GM19238 (cell line): ENCODE data around the gene CECR2.

Source experiments
- DNase-seq: peaks from one replicate; pipeline ENCODE4 v3.0.0; 2011; ENCODE audit warnings: low spot score; ENCODE audit not compliant: insufficient read length

The CECR2 gene

GRCh38 chr22:17566776-17567175 is 197.5 kb downstream of the CECR2 start:
- DNase-seq, result no peak

DNA sequence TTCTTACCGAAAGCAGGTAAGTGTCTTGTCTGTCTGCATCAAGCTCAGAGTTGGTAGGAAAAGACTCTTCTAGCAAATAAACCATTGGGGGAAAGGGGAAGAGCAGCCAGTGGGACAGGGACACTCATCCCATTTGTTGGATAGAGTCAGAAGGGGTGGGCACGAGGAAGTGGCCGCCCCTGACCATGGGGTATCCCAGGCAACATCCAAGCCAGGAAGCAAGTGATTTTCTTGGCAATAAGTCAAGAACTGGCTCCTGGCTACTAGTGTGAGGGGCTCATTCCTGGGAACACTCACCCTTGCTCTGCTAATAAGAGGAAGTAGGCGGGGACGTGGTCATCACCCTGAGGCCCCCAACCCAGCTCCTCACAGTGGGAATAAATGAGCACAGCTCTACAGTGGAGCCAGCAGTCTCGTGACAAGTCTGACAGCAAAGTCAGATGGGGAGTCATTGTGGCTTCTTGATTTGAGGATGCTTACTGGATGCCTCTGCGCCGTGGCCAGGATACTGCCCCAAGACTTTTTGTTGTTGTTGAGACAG is 200.8 kb downstream of the CECR2 start:
- DNase-seq, result no peak

- DNase-seq, result no peak
These were observed 201.8 kb downstream of the CECR2 start for GRCh38 chr22:17570851-17571631.

DNA sequence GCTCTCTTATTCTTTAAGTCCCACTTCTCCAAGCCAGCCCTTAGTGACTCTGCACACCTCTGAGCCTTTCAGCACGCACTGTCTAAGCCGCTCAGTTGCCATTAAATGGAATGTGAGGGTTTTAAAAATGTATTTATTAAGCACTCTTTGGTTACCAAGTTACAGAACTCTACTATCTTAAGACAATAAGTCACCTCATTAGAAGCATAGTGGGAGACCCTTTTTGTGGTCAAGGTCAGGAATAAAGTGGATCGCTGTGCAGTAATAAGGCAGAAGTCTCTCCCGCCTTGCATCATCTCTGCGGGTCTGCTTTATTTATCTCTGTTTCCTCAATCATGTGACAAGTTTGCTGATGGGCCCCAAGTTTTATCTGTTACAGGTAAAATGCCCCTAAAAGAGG is 205.9 kb downstream of the CECR2 start:
- no peak for DNase-seq

GRCh38 chr22:17575681-17576080 is 206.4 kb downstream of the CECR2 start:
- DNase-seq, result no peak

- DNase-seq, result no peak
These were observed 207.2 kb downstream of the CECR2 start for GRCh38 chr22:17576470-17576869.

- DNase-seq, result no peak
These were observed 209.0 kb downstream of the CECR2 start for GRCh38 chr22:17578136-17578754.

DNA sequence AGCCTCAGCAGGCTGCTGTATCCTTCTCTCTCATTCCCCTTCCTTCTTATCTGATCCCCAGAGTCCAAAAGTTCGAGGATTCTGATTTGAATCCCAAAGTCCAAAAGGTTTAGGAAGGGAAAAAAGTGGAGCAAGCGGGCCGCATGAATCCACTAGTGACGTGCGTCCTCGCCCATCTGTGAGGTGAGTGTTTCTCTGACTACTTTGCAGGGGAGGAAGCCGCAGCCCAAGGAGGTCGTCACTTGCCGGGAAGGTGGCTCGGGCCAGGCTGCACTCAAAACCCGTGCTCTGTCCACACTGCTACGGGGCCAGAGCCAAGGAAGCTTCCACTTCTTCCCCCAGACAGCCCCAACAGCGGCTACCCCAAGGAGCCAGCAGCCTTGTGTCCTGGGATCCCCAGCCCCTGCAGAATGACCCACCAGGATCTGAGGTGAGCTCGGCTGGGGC is 210.3 kb downstream of the CECR2 start:
- no peak for DNase-seq

DNA sequence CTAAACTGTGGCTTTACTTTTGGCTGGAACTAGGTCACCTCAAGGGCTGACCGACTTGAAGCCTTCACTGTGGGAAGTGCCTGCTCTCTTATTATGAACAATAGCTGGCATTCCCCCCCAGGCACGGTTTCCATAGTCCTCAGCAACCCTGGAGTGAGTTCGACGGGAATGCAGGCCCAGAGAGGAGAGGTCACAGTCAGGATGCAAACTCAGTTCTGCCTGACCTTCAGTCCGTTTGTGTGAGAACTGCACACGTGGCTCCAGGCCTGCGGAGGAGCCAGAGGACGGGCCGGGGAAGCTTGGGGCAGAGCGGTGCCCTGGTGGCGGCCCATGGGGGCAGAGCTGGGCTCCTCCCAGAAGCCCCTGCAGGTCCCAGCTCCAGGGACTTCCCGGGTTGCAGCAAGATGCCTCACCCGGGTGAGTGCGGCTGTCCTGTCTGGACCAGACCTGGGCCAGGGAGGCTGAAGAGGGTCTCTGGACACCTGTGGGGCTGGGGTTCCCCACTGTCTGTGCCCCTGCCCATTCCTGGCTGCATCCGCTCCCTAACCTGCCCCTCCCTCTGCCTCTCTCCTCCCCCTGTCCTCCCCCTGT is 211.3 kb downstream of the CECR2 start:
- DNase-seq, result no peak

DNA sequence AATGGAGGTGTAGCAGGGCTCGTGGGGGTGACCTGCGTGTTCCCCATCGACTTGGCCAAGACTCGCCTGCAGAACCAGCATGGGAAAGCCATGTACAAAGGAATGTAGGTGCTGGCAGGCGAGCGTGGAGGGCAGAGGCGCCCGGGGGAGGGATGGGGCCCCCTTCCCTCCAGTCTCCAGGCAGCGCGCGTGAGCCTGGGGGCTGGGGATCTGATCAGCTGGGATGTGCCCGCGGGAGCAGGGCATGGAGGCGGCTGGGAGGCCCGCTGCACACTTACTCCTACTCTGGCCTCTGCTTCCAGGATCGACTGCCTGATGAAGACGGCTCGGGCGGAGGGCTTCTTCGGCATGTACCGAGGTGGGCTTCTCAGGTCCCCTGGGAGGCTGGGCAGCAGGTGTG is 211.8 kb downstream of the CECR2 start:
- DNase-seq, result no peak

GRCh38 chr22:17581631-17582030 is 212.4 kb downstream of the CECR2 start:
- no peak for DNase-seq

DNA sequence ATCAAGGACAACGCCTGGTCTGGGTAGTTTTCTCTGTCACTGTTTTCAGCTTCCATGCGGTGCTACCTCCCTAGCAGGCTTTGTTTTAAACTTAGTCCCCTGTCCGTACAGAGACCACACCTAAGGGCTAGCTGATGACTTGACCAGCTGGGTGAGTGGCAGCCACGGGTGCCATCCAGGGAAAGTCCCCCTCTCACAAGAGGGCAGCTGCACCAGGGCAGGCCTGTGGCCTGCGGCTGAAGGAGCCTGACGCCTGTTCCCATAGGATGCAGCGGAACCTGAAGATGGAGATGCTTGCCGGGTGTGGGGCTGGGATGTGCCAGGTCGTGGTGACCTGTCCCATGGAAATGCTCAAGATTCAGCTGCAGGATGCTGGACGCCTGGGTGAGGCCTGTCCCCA is 213.9 kb downstream of the CECR2 start:
- no peak for DNase-seq

DNA sequence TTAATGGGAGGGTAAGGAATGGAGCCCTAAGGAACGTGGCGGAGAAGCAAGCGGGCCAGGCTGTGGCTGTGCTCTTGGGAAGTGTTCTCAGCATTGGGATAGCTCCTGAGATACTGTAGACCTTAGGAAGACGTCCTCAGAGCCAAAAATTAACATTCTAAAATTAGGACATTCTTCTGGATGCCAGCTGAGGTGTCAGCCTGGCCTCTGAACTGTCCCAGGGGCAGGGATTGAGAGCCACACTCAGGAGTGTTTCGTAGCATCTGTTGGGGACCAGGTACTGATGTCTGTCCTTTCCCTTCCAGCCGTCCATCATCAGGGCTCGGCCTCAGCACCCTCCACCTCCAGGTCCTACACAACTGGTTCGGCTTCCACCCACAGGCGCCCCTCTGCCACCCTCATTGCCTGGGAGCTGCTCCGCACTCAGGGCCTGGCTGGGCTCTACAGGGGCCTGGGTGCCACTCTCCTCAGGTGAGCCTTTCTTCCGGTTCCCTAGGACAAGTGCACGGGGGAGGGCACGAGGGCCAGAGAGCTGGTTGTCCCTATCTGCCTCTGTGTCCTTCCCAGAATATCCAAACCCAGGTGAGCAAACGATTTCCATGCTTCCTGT is 217.7 kb downstream of the CECR2 start:
- DNase-seq, result no peak

GRCh38 chr22:17587629-17588028 is 218.4 kb downstream of the CECR2 start:
- no peak for DNase-seq

DNA sequence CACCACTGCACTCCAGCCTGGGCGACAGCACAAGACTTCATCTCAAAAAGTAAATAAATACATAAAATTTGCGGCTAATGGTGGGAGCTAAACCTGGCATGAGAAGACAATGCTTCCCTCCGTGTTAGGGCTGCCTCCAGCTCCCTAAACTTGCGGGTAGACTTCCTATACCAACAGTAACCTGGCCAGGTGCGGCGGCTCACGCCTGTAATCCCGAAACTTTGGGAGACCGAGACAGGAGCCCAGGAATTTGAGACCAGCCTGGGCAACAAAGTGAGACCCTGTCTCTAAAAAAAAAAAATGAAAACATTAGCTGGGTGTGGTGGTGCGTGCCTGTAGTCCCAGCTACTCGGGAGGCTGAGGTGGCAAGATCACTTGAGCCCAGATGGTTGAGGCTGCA is 219.3 kb downstream of the CECR2 start:
- no peak for DNase-seq

- no peak for DNase-seq
These were observed 220.6 kb downstream of the CECR2 start for GRCh38 chr22:17589810-17590375.

DNA sequence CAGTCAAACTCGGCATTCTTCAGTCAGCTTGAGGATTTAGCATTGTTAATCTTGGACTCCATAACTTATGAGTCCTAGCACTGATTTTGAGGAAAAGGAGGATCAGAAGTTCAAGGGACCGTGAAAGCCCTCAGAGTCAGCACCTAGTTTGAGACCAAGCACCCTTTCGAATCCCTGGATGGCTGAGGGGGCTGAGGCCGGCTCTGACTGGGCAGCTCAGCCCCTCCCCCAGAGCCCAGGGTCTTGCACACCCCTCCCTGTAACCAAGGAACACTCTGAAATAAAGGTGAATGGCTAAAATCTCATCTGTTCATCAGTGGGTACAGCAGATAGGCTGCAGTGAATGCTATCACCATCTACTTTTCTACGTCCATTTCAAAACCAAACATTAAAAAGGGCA is 221.3 kb downstream of the CECR2 start:
- DNase-seq, result no peak

DNA sequence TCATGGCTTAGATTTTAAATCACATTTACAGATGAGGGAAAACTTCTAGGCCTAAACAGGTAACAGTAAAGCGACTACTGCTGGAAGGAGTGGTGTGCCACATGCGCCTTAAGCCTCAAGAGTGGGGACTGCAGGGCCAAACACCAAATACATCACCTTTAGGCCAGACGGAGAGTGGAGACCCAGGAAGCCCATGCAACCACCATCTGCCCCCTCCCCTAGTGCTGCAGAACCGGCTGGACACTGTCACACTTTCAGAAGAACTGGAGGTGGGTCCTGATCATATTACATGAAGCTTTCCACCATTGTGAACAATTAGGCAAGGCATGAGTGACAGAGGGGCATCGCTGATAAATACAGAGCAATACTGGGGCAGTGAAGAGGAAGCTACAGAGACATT is 222.9 kb downstream of the CECR2 start:
- no peak for DNase-seq

DNA sequence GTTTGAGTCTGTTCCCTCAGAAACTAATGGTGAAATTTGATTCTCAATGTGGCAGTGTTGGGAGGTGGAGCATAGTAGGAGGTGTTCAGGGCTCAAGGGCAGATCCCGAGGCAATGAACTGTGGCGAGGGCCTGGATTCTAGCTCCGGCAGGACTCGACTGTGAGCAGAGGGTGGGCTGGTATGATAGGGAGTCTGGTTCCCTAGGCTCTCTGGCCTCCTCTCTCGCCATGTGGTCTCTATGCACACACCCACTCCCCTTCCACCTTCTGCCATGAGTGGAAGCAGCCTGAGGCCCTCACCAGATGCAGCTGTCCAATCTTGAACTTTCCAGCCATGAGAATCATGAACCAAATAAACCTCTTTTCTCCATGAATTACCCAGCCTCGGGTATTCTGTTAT is 227.0 kb downstream of the CECR2 start:
- DNase-seq, result no peak

DNA sequence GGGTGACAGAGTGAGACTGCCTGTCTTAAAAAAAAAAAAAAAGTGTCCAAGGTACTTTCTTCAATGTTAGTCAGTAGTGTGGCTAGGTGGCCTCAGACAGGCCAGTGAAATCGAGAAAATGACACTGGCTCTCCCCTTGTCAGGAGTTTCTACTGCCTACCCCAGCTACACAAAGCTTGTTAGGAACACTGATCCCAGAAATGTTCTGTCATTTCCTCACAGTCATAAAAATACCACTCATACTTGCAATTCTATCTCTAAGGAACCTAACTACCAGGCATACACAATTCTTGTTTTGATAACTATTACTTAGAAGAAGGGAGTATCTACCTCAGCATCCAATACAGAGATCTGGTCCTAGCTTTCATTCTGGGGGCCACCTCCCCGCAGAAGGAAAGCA is 228.0 kb downstream of the CECR2 start:
- DNase-seq, result no peak

DNA sequence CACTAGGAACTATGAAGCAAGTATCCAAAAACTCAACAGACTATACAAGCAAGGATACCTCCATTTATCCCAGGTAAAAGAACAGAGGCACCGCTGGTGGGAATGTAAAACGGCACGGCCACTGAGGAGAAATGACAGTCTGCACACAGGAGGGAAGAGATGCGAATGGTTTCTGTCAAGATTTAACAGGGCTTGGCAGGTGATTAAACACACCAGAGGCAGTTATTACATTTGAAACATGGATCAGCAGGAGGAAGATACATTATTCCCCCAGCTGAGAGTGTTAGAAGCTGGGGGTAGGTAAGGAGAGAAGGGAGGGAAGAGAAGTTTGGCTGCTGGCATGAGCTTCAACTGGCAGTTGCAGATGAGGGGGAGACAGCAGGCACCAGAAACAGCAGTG is 229.1 kb downstream of the CECR2 start:
- no peak for DNase-seq

DNA sequence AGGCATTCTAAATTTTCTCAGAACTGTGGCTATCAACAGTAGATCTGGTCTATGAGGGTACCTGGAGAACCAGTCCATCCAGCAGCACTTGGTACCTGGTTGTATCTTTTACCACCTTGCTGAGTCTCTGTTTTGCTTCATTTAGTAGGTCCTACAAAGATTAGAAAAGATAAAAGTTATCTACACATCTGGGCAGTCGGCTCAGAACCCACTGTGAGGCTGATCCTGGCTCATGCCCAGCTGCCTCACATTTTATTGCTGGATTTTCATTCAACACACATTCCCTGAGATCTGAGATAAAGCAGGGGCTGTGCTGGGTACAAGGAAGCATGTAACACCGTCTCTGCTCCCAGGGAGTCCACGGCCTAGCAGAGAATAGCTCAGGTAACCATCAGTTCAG is 231.8 kb downstream of the CECR2 start:
- DNase-seq, result no peak
